PC-3 (cell line): Measurements from ENCODE around the gene HDAC9.

ENCODE experiments used
- CTCF ChIP-seq: fragments of 300-600 bp; sonication (generic); conservative IDR thresholded peaks from 2 replicates; pipeline ENCODE4 v1.5.1; 2017; ENCODE audit warnings: antibody characterized with exemption, low read depth, mild to moderate bottlenecking, low read length
- EZH2phosphoT487 ChIP-seq: fragments of 300-600 bp; sonication (generic); IDR thresholded peaks from 2 replicates; pipeline ENCODE4 v1.6.1; 2018; ENCODE audit warnings: mild to moderate bottlenecking, antibody characterized with exemption, low read length, borderline replicate concordance

- TF ChIP-seq EZH2phosphoT487 (no peak), CTCF (no peak)
Observed at GRCh38 chr7:18558910-18559309, 63.4 kb downstream of the HDAC9 start.
